HepG2 (cell line): ENCODE results near the gene SNX9. TPM values are rescaled to one million over a fixed set of nuclear protein-coding genes. Genes with fewer than 3 reads are reported as not detected.

Experiments
- CENPX ChIP-seq: sonication (generic); formaldehyde crosslinking; IDR thresholded peaks from 2 replicates; pipeline ENCODE4 v1.9.0; 2021; ENCODE audit warnings: mild to moderate bottlenecking, missing genetic modification reagents, moderate library complexity
- DNMT3B ChIP-seq: conservative IDR thresholded peaks from 2 replicates; pipeline ENCODE4 v1.6.1; 2016; ENCODE audit warnings: missing biosample characterization, control low read depth
- FOXA1 ChIP-seq, 2 experiments: fragments of 450-650 bp in 1 of 2; sonication (generic) in 1 of 2; formaldehyde crosslinking in 1 of 2; IDR thresholded peaks; 2 replicates each; pipeline versions ENCODE4 v1.4.0 to v1.6.1; 2016 to 2020; ENCODE audit warnings: missing genetic modification reagents in 1 of 2
- GATAD2A ChIP-seq: IDR thresholded peaks from 2 replicates; pipeline ENCODE4 v1.6.1; 2016
- JARID2 ChIP-seq: sonication (generic); formaldehyde crosslinking; IDR thresholded peaks from 2 replicates; pipeline ENCODE4 v1.8.1; 2023; ENCODE audit warnings: missing genetic modification reagents, inconsistent platforms; ENCODE audit not compliant: insufficient replicate concordance
- LCORL ChIP-seq, 2 experiments: fragments of 450-650 bp in 1 of 2; sonication (generic) in 1 of 2; formaldehyde crosslinking in 1 of 2; IDR thresholded peaks; 2 replicates each; pipeline versions ENCODE4 v1.5.0 to v1.6.1; 2017 to 2020; ENCODE audit warnings: antibody characterized with exemption in 1 of 2, missing genetic modification reagents in 1 of 2
- MED8 ChIP-seq: sonication (generic); formaldehyde crosslinking; IDR thresholded peaks from 2 replicates; pipeline ENCODE4 v1.8.1; 2023; ENCODE audit warnings: mild to moderate bottlenecking, missing genetic modification reagents; ENCODE audit not compliant: insufficient replicate concordance
- PRDM4 ChIP-seq: sonication (generic); formaldehyde crosslinking; IDR thresholded peaks from 2 replicates; pipeline ENCODE4 v1.9.0; 2021; ENCODE audit warnings: missing genetic modification reagents, borderline replicate concordance
- REST ChIP-seq, 2 experiments: IDR thresholded peaks; 2 replicates each; pipeline ENCODE4 v1.6.1; 2011 to 2012; ENCODE audit warnings: low read length in 2 of 2, borderline replicate concordance in 1 of 2, low read depth in 1 of 2, mild to moderate bottlenecking in 1 of 2, moderate library complexity in 1 of 2
- ZBTB43 ChIP-seq: sonication (generic); formaldehyde crosslinking; conservative IDR thresholded peaks from 2 replicates; pipeline ENCODE4 v1.4.0; 2020; ENCODE audit warnings: missing genetic modification reagents
- ZHX2 ChIP-seq, 2 experiments: sonication (generic) in 1 of 2; formaldehyde crosslinking in 1 of 2; IDR thresholded peaks; 2 replicates each; pipeline versions ENCODE4 v1.6.1 to v1.9.0; 2014 to 2022; ENCODE audit warnings: antibody characterized with exemption in 1 of 2, borderline replicate concordance in 1 of 2, inconsistent platforms in 1 of 2, low read depth in 1 of 2, missing genetic modification reagents in 1 of 2
- ZNF256 ChIP-seq: sonication (generic); formaldehyde crosslinking; conservative IDR thresholded peaks from 2 replicates; pipeline ENCODE4 v1.4.0; 2020; ENCODE audit warnings: missing genetic modification reagents
- ZNF451 ChIP-seq: sonication (generic); formaldehyde crosslinking; IDR thresholded peaks from 2 replicates; pipeline ENCODE4 v1.5.0; 2020; ENCODE audit warnings: mild to moderate bottlenecking, missing genetic modification reagents
- polyA plus RNA-seq, 8 experiments: library from polyadenylated mRNA; depleted of rRNA in 3 of 8; stranded (reverse) in 7 of 8; unstranded in 1 of 8; fragments of >200 nt; fragmentation: Illumina TruSeq in 4 of 8; extraction: Trizol in 4 of 8; gene quantifications; 2 replicates each; pipeline versions ENCODE4 v1.2.1 to v1.2.3, GENCODE V29; 2011 to 2016; ENCODE audit warnings: low read depth in 4 of 8, missing spikeins in 1 of 8, mixed read lengths in 1 of 8; ENCODE audit not compliant: insufficient read depth in 1 of 8
- total RNA-seq, 5 experiments: library from RNA; depleted of rRNA; stranded (reverse); fragments of >200 nt; fragmentation: Illumina TruSeq; extraction: Trizol; gene quantifications; 2 replicates each; pipeline ENCODE4 v1.2.3, GENCODE V29; 2016; ENCODE audit warnings: low read depth in 1 of 5

Gene SNX9
- total and polyA plus RNA-seq, 2 of the 13 experiments (the other 11 are each of a cell fraction or from before 2014, with no cell fraction given) = 21.9 to 36.0 TPM

GRCh38 chr6:157822245-157823000, 623 bp upstream of the SNX9 start (continued):
- peak; percentile 44; the same call in 1 of the 2 replicates for TF ChIP-seq ZNF451 (CRISPR knock-in tag)
- no peak for TF ChIP-seq PRDM4 (CRISPR knock-in tag)
- no peak for TF ChIP-seq REST (IDR thresholded peaks at IDR 0.05; ENCODE audit: borderline replicate concordance in 1 of 2, low read depth in 1 of 2, low read length in 2 of 2)
- TF ChIP-seq CENPX (CRISPR knock-in tag) = no peak
- TF ChIP-seq LCORL (IDR thresholded peaks at IDR 0.05) = no peak
- peak; percentile 47; the same call in 1 of the 2 replicates for TF ChIP-seq LCORL (CRISPR knock-in tag; IDR thresholded peaks at IDR 0.05)
- TF ChIP-seq DNMT3B (CRISPR knock-in tag) = no peak
- no peak for TF ChIP-seq FOXA1 (IDR thresholded peaks at IDR 0.05)
- no peak for TF ChIP-seq FOXA1 (CRISPR knock-in tag; IDR thresholded peaks at IDR 0.05)
- TF ChIP-seq MED8 (CRISPR knock-in tag) = no peak
- TF ChIP-seq JARID2 (CRISPR knock-in tag) = no peak
- 0 out of 2 replicates have a peak, but pooled peaks have one; percentile 12 for TF ChIP-seq ZBTB43
- TF ChIP-seq ZHX2 (IDR thresholded peaks at IDR 0.05; ENCODE audit: low read depth) = no peak
- TF ChIP-seq ZHX2 (CRISPR knock-in tag; IDR thresholded peaks at IDR 0.05; ENCODE audit: borderline replicate concordance) = 0 out of 2 replicates have a peak, but pooled peaks have one; percentile 2
- TF ChIP-seq GATAD2A = no peak
- TF ChIP-seq ZNF256 (CRISPR knock-in tag) = no peak
